Airway epithelial cell (primary cell): ENCODE results near the gene PCED1B. TPM values are rescaled to one million over a fixed set of nuclear protein-coding genes. Genes with fewer than 3 reads are reported as not detected.

Experiments
- total RNA-seq: library from RNA; depleted of rRNA; stranded (reverse); fragments of >200 nt; gene quantifications from 2 replicates; pipeline ENCODE4 v1.2.3, GENCODE V29; 2015

The PCED1B gene, protein sequence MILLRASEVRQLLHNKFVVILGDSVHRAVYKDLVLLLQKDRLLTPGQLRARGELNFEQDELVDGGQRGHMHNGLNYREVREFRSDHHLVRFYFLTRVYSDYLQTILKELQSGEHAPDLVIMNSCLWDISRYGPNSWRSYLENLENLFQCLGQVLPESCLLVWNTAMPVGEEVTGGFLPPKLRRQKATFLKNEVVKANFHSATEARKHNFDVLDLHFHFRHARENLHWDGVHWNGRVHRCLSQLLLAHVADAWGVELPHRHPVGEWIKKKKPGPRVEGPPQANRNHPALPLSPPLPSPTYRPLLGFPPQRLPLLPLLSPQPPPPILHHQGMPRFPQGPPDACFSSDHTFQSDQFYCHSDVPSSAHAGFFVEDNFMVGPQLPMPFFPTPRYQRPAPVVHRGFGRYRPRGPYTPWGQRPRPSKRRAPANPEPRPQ
- 1.5 and 5.9 TPM in 2 replicates for total RNA-seq

DNA sequence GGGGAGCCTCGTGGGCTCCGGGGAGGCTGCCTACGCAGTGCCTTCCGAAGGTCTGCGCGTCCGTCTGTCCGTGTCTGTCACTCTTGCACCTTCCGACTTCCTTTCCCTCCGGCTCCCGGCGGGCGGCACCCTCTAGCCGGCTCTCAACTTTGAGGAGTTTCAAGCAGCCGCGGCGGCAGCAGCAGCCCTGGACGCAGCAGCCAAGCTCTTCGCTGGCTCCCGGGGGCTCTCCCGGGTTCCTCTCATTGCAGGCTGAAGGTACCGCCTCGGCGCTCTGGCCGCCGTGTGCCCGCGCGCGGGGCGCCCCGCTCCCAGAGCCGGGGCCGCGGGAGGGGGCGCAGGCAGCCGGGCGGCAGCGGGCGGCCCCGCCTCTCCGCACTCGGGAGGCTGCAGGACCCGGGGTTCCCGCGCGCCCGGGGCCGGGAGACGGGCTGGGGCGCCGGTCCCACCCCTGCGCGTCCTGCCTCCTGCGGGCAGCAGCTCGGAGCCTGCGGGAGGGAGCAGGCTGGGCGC, at the start of gene PCED1B, which contains the start of gene AMIGO2:
Gene PCED1B (plus strand): TSS at position 154 of the 513 bp plus-strand sequence. CDS start 155,443 bp downstream, outside the sequence.
Gene AMIGO2 (minus strand): TSS at position 492 of the 513 bp plus-strand sequence. CDS start 957 bp downstream, outside the sequence.

Other genes with a start within 250 kb of the PCED1B start
- gene AMIGO2, start 338 bp downstream of the PCED1B start, total RNA-seq: 64.0 and 71.7 TPM in 2 replicates